CD4-positive, alpha-beta T cell treated with Interleukin-10 for 1 hour (primary cell): ENCODE results near the gene RPS6KA4.
A peak's percentile ranks its signal among the peaks of the same experiment; 100 is the strongest.

Source experiments
- DNase-seq: peaks from one replicate; pipeline ENCODE4 v3.0.0-alpha.2; 2020

Gene RPS6KA4

GRCh38 chr11:64349404-64349803 is 9.6 kb upstream of the RPS6KA4 start:
- no peak for DNase-seq

GRCh38 chr11:64351136-64351631 is 7.8 kb upstream of the RPS6KA4 start:
- DNase-seq: no peak

GRCh38 chr11:64352099-64352994 is 6.6 kb upstream of the RPS6KA4 start:
- no peak for DNase-seq

- no peak for DNase-seq
Measured at GRCh38 chr11:64352995-64353714, 5.8 kb upstream of the RPS6KA4 start.

DNA sequence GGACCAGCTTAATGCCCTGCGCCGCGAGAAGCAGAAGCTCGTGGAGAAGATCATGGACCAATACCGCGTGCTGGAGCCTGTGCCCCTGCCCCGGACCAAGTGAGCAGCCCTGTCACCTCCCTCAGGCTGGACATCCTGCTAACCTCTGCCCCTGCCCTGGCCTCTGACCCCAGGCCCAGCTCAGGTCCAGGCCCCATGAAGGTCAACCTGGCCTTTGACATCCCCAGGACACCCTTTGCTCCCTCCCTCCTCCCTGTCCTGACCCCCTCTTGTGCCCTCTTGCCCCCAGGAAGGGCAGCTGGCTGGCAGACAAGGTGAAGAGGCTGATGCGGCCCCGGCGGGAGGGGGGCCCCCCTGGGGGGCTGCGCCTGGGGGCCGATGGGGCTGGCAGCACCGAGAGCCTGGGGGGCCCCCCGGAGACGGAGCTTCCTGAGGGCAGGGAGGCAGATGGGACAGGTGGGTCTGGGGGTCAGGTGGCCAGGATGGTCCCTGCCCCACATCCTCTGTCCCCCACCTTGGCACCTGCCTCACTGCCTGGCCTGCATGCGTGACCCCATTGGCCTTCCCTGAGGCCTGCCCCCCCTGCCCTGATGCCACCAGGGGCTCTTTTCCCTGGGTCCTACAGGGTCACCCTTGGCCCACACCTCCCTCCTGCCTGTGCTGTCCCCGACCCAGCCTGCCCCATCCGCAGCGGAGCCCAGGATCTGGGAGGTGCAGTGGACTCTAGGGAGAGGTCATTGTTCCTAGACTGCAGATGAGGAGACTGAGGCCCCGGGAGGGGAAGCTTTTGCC is 5.1 kb upstream of the RPS6KA4 start:
- no peak for DNase-seq

DNA sequence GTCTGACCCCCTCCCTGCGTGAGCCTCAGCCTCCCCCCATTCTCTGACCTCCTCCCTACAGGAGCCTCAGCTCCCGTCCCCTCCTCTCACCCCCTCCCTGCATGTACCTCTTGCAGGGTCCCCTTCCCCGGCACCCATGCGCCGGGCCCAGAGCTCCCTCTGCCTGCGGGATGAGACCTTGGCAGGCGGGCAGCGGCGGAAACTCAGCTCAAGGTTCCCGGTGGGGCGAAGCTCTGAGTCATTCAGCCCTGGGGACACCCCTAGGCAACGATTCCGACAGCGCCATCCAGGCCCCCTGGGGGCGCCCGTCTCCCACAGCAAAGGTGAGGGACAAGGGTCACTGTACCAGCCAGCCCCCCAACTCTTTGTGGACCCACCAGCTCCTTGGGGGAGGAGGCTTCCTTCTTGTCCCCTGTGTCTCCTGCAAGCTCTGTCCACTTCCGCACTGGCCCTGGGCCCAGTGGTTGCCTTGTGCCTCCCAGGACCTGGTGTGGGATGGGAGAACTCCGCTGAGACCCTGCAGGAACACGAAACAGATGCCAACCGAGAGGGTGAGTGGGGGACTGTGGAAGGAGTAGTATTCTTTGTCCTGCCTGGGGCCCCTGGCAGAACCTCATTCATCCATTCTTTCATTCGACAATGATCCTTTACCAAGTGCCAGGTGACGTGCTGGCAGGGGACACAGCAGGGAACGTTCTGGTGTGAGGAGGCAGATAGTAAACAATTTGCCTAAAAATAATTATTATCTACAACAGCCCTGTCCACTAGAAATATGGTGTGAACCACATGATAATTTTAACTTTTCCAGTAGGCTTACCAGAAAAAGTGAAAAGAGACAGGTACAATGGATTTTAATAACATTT is 3.7 kb upstream of the RPS6KA4 start:
- DNase-seq: peak; percentile 38

DNA sequence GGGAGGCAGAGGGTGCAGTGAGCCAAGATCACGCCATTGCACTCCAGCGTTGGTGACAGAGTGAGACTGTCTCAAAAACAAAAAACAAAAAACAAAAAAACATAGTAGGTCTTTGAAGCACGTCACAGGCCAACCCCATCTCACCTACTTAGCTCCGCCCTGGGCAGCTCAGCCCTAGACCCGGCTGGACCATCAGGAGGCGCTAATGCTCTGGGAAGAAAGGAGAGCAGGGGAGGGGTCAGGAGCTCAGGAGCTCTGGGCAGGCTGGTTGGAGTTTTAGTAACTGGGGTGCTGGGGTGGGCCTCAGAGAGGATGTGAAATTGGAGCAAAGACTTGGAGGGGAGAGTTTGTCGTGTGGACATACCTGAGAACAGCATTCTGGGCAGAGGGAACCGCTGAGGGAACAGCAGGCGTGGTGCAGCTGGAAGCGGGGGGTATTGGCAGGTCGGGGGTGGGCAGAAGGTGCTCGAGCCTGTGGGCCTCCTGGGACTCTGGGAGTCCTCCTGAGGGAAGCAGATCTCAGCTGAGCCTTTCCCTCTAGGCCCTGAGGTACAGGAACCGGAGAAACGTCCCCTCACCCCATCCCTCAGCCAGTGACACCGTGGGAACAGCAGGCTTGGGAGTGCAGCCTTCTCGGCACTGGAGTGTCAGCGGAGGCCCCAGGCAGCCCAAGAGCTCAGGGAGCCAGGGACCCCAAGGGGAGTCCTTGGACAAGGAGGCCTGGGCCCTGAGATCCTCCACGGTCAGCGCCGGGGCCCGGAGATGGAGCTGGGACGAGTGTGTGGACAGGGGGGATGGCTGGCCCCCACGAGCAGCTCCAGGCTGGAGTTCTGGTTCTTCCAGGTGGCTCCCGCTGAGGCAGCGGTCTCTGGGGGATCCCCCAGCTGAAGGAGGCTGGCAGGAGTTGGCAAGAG is 2.2 kb upstream of the RPS6KA4 start:
- peak; percentile 41 for DNase-seq

- no peak for DNase-seq
Measured at GRCh38 chr11:64357446-64357845, 1.5 kb upstream of the RPS6KA4 start.

GRCh38 chr11:64357904-64358535 is 942 bp upstream of the RPS6KA4 start:
- DNase-seq: peak; percentile 26

GRCh38 chr11:64358536-64358906 is 441 bp upstream of the RPS6KA4 start:
- DNase-seq: no peak

DNA sequence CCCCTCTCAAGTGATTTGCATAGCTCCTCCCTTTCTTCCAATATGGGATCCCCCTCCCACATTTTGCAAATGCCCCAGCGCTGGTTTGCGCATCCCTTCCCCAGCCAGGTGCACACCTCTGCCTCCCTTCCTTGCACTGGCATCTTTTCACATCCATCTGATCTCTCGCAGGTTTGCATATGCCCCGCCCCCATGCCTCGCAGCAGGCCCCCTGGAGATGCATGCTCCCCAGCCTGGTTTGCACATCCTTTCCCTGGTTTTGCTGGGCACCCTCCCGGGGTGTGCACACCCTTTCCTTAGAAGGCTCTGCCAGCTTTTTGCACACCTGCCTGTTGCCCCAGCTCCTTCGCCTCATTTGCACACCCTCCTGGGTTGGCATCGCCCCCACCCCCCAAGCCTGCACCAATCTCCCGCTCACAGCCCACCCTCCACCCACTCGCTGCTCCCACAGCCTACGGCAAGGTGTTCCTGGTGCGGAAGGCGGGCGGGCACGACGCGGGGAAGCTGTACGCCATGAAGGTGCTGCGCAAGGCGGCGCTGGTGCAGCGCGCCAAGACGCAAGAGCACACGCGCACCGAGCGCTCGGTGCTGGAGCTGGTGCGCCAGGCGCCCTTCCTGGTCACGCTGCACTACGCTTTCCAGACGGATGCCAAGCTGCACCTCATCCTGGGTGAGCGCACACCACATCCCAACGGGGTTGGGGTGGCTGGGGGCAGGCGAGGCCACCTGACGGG is 917 bp downstream of the RPS6KA4 start:
- DNase-seq: no peak

- no peak for DNase-seq
Measured at GRCh38 chr11:64360448-64360921, 1.5 kb downstream of the RPS6KA4 start.

- DNase-seq: no peak
Measured at GRCh38 chr11:64361659-64362058, 2.7 kb downstream of the RPS6KA4 start.

GRCh38 chr11:64362339-64362738 is 3.4 kb downstream of the RPS6KA4 start:
- no peak for DNase-seq

GRCh38 chr11:64364435-64364834 is 5.5 kb downstream of the RPS6KA4 start:
- DNase-seq: no peak

DNA sequence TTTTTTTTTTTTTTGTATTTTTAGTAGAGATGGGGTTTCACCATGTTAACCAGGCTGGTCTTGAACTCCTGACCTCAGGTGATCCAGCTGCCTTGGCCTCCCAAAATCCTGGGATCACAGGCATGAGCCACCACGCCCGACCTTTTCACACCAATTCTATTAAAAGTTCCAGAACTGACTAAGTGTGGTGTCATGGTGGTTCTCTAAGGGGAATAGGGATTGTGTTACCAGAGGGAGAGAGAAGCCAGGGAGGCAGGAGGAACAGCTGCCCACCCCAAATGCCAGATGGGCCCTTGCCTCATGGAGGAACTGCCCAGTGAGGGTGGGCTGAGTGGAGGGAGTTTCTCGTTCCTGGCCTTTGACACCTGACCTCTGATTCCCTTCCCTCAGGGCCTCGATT is 5.9 kb downstream of the RPS6KA4 start:
- no peak for DNase-seq

GRCh38 chr11:64366751-64367150 is 7.8 kb downstream of the RPS6KA4 start:
- DNase-seq: no peak

DNA sequence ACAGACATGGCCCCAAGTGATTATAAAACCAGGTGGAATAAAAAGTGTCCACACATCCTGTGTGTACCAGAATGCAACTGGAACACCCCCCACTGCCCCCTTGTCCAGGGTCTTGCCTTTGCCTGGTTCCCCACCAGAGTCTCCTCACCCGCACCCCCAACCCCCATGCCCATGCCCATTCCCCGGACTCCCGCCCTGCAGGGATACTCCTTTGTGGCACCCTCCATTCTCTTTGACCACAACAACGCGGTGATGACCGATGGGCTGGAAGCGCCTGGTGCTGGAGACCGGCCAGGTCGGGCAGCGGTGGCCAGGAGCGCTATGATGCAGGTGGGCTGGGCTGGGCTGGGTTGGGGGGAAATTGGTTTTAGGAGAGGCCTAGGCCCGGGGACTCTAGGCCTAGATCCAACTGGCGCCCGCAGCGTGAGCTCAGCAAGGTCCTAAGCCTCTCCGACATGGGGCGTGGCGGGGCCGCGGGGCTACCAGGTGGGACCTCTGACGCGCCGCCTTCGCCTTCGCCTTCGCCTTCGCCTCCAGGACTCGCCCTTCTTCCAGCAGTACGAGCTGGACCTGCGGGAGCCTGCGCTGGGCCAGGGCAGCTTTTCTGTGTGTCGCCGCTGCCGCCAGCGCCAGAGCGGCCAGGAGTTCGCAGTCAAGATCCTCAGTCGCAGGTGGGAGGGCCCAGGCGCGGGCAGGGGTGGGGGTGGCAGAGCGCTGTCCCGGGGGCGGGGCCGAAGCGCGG is 9.1 kb downstream of the RPS6KA4 start:
- DNase-seq: no peak

DNA sequence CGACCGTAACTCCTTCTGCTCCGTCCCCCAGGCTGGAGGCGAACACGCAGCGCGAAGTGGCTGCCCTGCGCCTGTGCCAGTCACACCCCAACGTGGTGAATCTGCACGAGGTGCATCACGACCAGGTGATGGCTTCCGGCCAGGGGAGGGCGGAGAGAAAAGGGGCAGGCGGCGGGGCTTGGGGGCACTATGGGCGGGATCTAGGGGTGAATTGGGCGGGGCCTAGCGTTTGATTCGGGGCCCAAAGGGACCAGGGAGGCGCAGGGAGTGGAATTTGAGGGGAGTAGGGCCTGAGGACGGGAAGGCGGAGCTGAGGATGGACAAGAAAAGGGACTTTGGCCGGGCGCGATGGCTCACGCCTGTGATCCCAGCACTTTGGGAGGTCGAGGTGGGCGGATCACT is 9.7 kb downstream of the RPS6KA4 start:
- no peak for DNase-seq
